ENCODE data around the gene C16orf96.

C16orf96 gene

GRCh38 chr16:4513881-4514280, 42.3 kb upstream of the C16orf96 start:
- Histone ChIP-seq H3K27me3 (ENCODE audit: control insufficient read depth, insufficient read depth, low read length) (no peaks in the 10 kb centered on the region), H3K27ac (ENCODE audit: low read length) (no peak overlapping the region), H3K4me1 (ENCODE audit: control insufficient read depth, insufficient read depth, low read length) (peaks cover 3% of the 10 kb centered on the region; the same call in 1 of the 2 replicates), H3K36me3 (ENCODE audit: control insufficient read depth, insufficient read depth, low read length) (peaks cover 22% of the 10 kb centered on the region), H3K4me3 (ENCODE audit: low read length) (no peak overlapping the region), H3K9me3 (ENCODE audit: control insufficient read depth, insufficient read depth, low read length) (no peaks in the 10 kb centered on the region)
- WGBS (ENCODE audit: insufficient coverage, insufficient read length) = no CpG with 5 or more reads among the region's 7 CpGs
- no peak for DNase-seq (ENCODE audit: low read depth, low spot score)

GRCh38 chr16:4514606-4515005, 41.5 kb upstream of the C16orf96 start:
- DNase-seq (ENCODE audit: low read depth, low spot score) = no peak
- Histone ChIP-seq H3K36me3 (ENCODE audit: control insufficient read depth, insufficient read depth, low read length) (peaks cover 20% of the 10 kb centered on the region), H3K27me3 (ENCODE audit: control insufficient read depth, insufficient read depth, low read length) (no peaks in the 10 kb centered on the region), H3K27ac (ENCODE audit: low read length) (no peak overlapping the region), H3K4me3 (ENCODE audit: low read length) (no peak overlapping the region), H3K4me1 (ENCODE audit: control insufficient read depth, insufficient read depth, low read length) (peaks cover 3% of the 10 kb centered on the region; the same call in 1 of the 2 replicates), H3K9me3 (ENCODE audit: control insufficient read depth, insufficient read depth, low read length) (no peaks in the 10 kb centered on the region)
- no CpG with 5 or more reads among the region's 7 CpGs for WGBS (ENCODE audit: insufficient coverage, insufficient read length)

GRCh38 chr16:4515611-4516233, 40.4 kb upstream of the C16orf96 start:
- Histone ChIP-seq H3K27me3 (ENCODE audit: control insufficient read depth, insufficient read depth, low read length) (no peaks in the 10 kb centered on the region), H3K9me3 (ENCODE audit: control insufficient read depth, insufficient read depth, low read length) (no peaks in the 10 kb centered on the region), H3K36me3 (ENCODE audit: control insufficient read depth, insufficient read depth, low read length) (peaks cover 12% of the 10 kb centered on the region), H3K4me3 (ENCODE audit: low read length) (no peak overlapping the region), H3K27ac (ENCODE audit: low read length) (no peak overlapping the region), H3K4me1 (ENCODE audit: control insufficient read depth, insufficient read depth, low read length) (peaks cover 3% of the 10 kb centered on the region; the same call in 1 of the 2 replicates)
- DNase-seq (ENCODE audit: low read depth, low spot score) = no peak
- no CpG with 5 or more reads among the region's 5 CpGs for WGBS (ENCODE audit: insufficient coverage, insufficient read length)

GRCh38 chr16:4517812-4518680, 38.1 kb upstream of the C16orf96 start:
- Histone ChIP-seq H3K27me3 (ENCODE audit: control insufficient read depth, insufficient read depth, low read length) (no peaks in the 10 kb centered on the region), H3K9me3 (ENCODE audit: control insufficient read depth, insufficient read depth, low read length) (no peaks in the 10 kb centered on the region), H3K27ac (ENCODE audit: low read length) (no peak overlapping the region), H3K4me3 (ENCODE audit: low read length) (no peak overlapping the region), H3K36me3 (ENCODE audit: control insufficient read depth, insufficient read depth, low read length) (peaks cover 3% of the 10 kb centered on the region), H3K4me1 (ENCODE audit: control insufficient read depth, insufficient read depth, low read length) (peaks cover 13% of the 10 kb centered on the region)
- peak; percentile 47 for DNase-seq (ENCODE audit: low read depth, low spot score)
- WGBS (ENCODE audit: insufficient coverage, insufficient read length) = no CpG with 5 or more reads among the region's 12 CpGs

GRCh38 chr16:4519274-4520058, 36.7 kb upstream of the C16orf96 start:
- Histone ChIP-seq H3K9me3 (ENCODE audit: control insufficient read depth, insufficient read depth, low read length) (no peaks in the 10 kb centered on the region), H3K36me3 (ENCODE audit: control insufficient read depth, insufficient read depth, low read length) (no peaks in the 10 kb centered on the region), H3K4me3 (ENCODE audit: low read length) (no peak overlapping the region), H3K27ac (ENCODE audit: low read length) (no peak overlapping the region), H3K4me1 (ENCODE audit: control insufficient read depth, insufficient read depth, low read length) (peaks cover 13% of the 10 kb centered on the region), H3K27me3 (ENCODE audit: control insufficient read depth, insufficient read depth, low read length) (no peaks in the 10 kb centered on the region)
- WGBS (ENCODE audit: insufficient coverage, insufficient read length) = no CpG with 5 or more reads among the region's 15 CpGs
- no peak for DNase-seq (ENCODE audit: low read depth, low spot score)

GRCh38 chr16:4520913-4521312, 35.2 kb upstream of the C16orf96 start:
- Histone ChIP-seq H3K27ac (ENCODE audit: low read length) (no peak overlapping the region), H3K4me3 (ENCODE audit: low read length) (no peak overlapping the region), H3K27me3 (ENCODE audit: control insufficient read depth, insufficient read depth, low read length) (no peaks in the 10 kb centered on the region), H3K4me1 (ENCODE audit: control insufficient read depth, insufficient read depth, low read length) (peaks cover 10% of the 10 kb centered on the region), H3K36me3 (ENCODE audit: control insufficient read depth, insufficient read depth, low read length) (no peaks in the 10 kb centered on the region), H3K9me3 (ENCODE audit: control insufficient read depth, insufficient read depth, low read length) (no peaks in the 10 kb centered on the region)
- no peak for DNase-seq (ENCODE audit: low read depth, low spot score)
- WGBS (ENCODE audit: insufficient coverage, insufficient read length) = no CpG with 5 or more reads among the region's 7 CpGs

- H3K9me3 ChIP-seq (ENCODE audit: control insufficient read depth, insufficient read depth, low read length) = no peaks in the 10 kb centered on the region
- no CpG with 5 or more reads among the region's 8 CpGs for WGBS (ENCODE audit: insufficient coverage, insufficient read length)
- H3K27me3 ChIP-seq (ENCODE audit: control insufficient read depth, insufficient read depth, low read length) = no peaks in the 10 kb centered on the region
- H3K36me3 ChIP-seq (ENCODE audit: control insufficient read depth, insufficient read depth, low read length) = no peaks in the 10 kb centered on the region
- no peak overlapping the region for H3K27ac ChIP-seq (ENCODE audit: low read length)
- no peak overlapping the region for H3K4me3 ChIP-seq (ENCODE audit: low read length)
- no peak for DNase-seq (ENCODE audit: low read depth, low spot score)
- H3K4me1 ChIP-seq (ENCODE audit: control insufficient read depth, insufficient read depth, low read length) = peaks cover 10% of the 10 kb centered on the region
These were observed 34.0 kb upstream of the C16orf96 start for GRCh38 chr16:4522051-4522581.

- Histone ChIP-seq H3K27ac (ENCODE audit: low read length) (no peak overlapping the region), H3K36me3 (ENCODE audit: control insufficient read depth, insufficient read depth, low read length) (no peaks in the 10 kb centered on the region), H3K9me3 (ENCODE audit: control insufficient read depth, insufficient read depth, low read length) (no peaks in the 10 kb centered on the region), H3K4me1 (ENCODE audit: control insufficient read depth, insufficient read depth, low read length) (peaks cover 10% of the 10 kb centered on the region), H3K27me3 (ENCODE audit: control insufficient read depth, insufficient read depth, low read length) (no peaks in the 10 kb centered on the region), H3K4me3 (ENCODE audit: low read length) (no peak overlapping the region)
- no CpG with 5 or more reads among the region's 4 CpGs for WGBS (ENCODE audit: insufficient coverage, insufficient read length)
- DNase-seq (ENCODE audit: low read depth, low spot score) = no peak
These were observed 32.5 kb upstream of the C16orf96 start for GRCh38 chr16:4523686-4524085.

GRCh38 chr16:4524571-4524970, 31.6 kb upstream of the C16orf96 start:
- H3K36me3 ChIP-seq (ENCODE audit: control insufficient read depth, insufficient read depth, low read length) = no peaks in the 10 kb centered on the region
- no peak for DNase-seq (ENCODE audit: low read depth, low spot score)
- H3K9me3 ChIP-seq (ENCODE audit: control insufficient read depth, insufficient read depth, low read length) = no peaks in the 10 kb centered on the region

GRCh38 chr16:4525069-4525468, 31.1 kb upstream of the C16orf96 start:
- Histone ChIP-seq H3K27me3 (ENCODE audit: control insufficient read depth, insufficient read depth, low read length) (no peaks in the 10 kb centered on the region), H3K9me3 (ENCODE audit: control insufficient read depth, insufficient read depth, low read length) (no peaks in the 10 kb centered on the region), H3K36me3 (ENCODE audit: control insufficient read depth, insufficient read depth, low read length) (no peaks in the 10 kb centered on the region), H3K27ac (ENCODE audit: low read length) (no peak overlapping the region), H3K4me1 (ENCODE audit: control insufficient read depth, insufficient read depth, low read length) (peaks cover 12% of the 10 kb centered on the region), H3K4me3 (ENCODE audit: low read length) (no peak overlapping the region)
- no CpG with 5 or more reads among the region's 7 CpGs for WGBS (ENCODE audit: insufficient coverage, insufficient read length)
- DNase-seq (ENCODE audit: low read depth, low spot score) = no peak

More at GRCh38 chr16:4524571-4524970, 31.6 kb upstream of the C16orf96 start:
- H3K27ac ChIP-seq (ENCODE audit: low read length) = no peak overlapping the region
- H3K4me1 ChIP-seq (ENCODE audit: control insufficient read depth, insufficient read depth, low read length) = peaks cover 12% of the 10 kb centered on the region
- H3K27me3 ChIP-seq (ENCODE audit: control insufficient read depth, insufficient read depth, low read length) = no peaks in the 10 kb centered on the region
- H3K4me3 ChIP-seq (ENCODE audit: low read length) = no peak overlapping the region

Data from iPS DF 6.9 (cell line).